Fibroblast of lung (primary cell): Measurements from ENCODE around the gene NUDCD3.

Experiments used
- CTCF ChIP-seq, 2 donors: IDR thresholded peaks in 1 of 2; conservative IDR thresholded peaks in 1 of 2; 1 replicate in 1 of 2; 2 replicates in 1 of 2; pipeline ENCODE4 v1.5.1; 2011 to 2012; ENCODE audit warnings: low read length in 2 of 2, control low read depth in 1 of 2, inconsistent platforms in 1 of 2, low read depth in 1 of 2, mild to moderate bottlenecking in 1 of 2
- EZH2 ChIP-seq: IDR thresholded peaks from 2 replicates; pipeline ENCODE4 v1.5.1; 2012; ENCODE audit warnings: low read length, control low read depth, mild to moderate bottlenecking; ENCODE audit errors: missing control alignments

- TF ChIP-seq CTCF (conservative IDR thresholded peaks at IDR 0.05 in 1 of 2, IDR thresholded peaks at IDR 0.05 in 1 of 2; ENCODE audit: low read depth in 1 of 2, low read length in 2 of 2) (no peak), EZH2 (no peak)
These were observed 96.4 kb downstream of the NUDCD3 start for GRCh38 chr7:44394112-44394447.
